Neural progenitor cell (in vitro differentiated cells): ENCODE measurements around the gene TMEM143.

Experiments
- CTCF ChIP-seq: fragments of 200-600 bp; sonication (generic); IDR thresholded peaks from 2 replicates; pipeline ENCODE4 v1.5.1; 2017; ENCODE audit warnings: antibody characterized with exemption, mild to moderate bottlenecking
- EZH2 ChIP-seq: fragments of 200-600 bp; sonication (generic); IDR thresholded peaks from 2 replicates; pipeline ENCODE4 v1.6.1; 2017; ENCODE audit warnings: antibody characterized with exemption, mild to moderate bottlenecking, moderate library complexity
- EZH2phosphoT487 ChIP-seq: fragments of 200-600 bp; sonication (generic); IDR thresholded peaks from 2 replicates; pipeline ENCODE4 v1.6.1; 2017; ENCODE audit warnings: antibody characterized with exemption

DNA sequence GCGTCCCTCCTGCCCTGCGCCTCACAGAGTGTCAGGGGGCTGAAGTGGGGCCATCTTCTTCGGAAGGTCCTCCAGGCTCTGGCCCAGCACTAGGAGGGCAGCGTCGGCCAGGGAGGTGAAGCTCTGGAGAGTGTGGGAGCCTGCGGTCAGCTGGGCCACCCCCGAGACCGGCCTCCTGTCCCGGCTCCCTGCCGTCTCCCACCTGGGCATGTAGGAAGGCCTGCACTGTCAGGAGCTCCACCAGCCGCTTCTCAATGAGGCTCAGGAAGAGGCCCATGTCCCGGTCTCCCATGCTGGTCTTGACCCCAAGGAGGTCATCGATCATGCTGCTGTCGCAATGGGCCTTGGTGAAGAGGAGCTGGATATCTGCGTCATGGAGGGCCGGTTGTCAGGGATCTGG, 65.8 kb downstream of the TMEM143 start:
- TF ChIP-seq EZH2 (no peak), CTCF (no peak), EZH2phosphoT487 (no peak)
